PC-9 (cell line): ENCODE results near the gene THOC6. TPM values are rescaled to one million over a fixed set of nuclear protein-coding genes. Genes with fewer than 3 reads are reported as not detected.
"Not testable (repeated sequence)": the region's sequence is repeated elsewhere in the genome, so short reads cannot be mapped to it uniquely, and the experiment has no call there.

ENCODE experiments used
- BruUV-seq: library from RNA; stranded (reverse); fragments of 400-500 nt; replicated peaks from 2 replicates; lab custom pipeline; 2021; lab: Mats Ljungman, UMichigan
- CTCF ChIA-PET: fragments of 300-600 bp; sonication (Branson Sonifier 250); formaldehyde crosslinking; loops from one replicate; lab custom pipeline; 2022; ENCODE audit warnings: antibody characterized with exemption; lab: Charles Lee
- POLR2A ChIA-PET: fragments of 300-600 bp; sonication (Branson Sonifier 250); formaldehyde crosslinking; loops from one replicate; lab custom pipeline; 2022; ENCODE audit warnings: antibody characterized with exemption; ENCODE audit not compliant: unreplicated experiment; lab: Charles Lee
- DNase-seq, 2 experiments: peaks; one replicate each; pipeline versions ENCODE4 v3.0.0 to v3.0.0-alpha.2; 2015 to 2022; ENCODE audit warnings: mixed read lengths in 1 of 2
- H2AFZ ChIP-seq: fragments of 200-600 bp; sonication (generic); 2 replicates; pipeline ENCODE4 v1.8.1; 2017; ENCODE audit warnings: antibody characterized with exemption
- H3F3A ChIP-seq: fragments of 200-600 bp; sonication (generic); 2 replicates; pipeline ENCODE4 v1.8.1; 2017; ENCODE audit warnings: antibody characterized with exemption, mild to moderate bottlenecking, low read depth; ENCODE audit not compliant: insufficient read depth
- H3K27ac ChIP-seq: fragments of 200-600 bp; sonication (generic); 2 replicates; pipeline ENCODE4 v1.6.1; 2016; ENCODE audit warnings: mixed run types
- H3K27me3 ChIP-seq: fragments of 200-600 bp; sonication (generic); 2 replicates; pipeline ENCODE4 v1.6.1; 2016; ENCODE audit warnings: low read depth, mixed run types; ENCODE audit not compliant: insufficient read depth
- H3K36me3 ChIP-seq: fragments of 200-600 bp; sonication (generic); 2 replicates; pipeline ENCODE4 v1.6.1; 2016; ENCODE audit warnings: low read depth, mixed run types
- H3K4me1 ChIP-seq: fragments of 200-600 bp; sonication (generic); replicated peaks from 2 replicates; pipeline ENCODE4 v1.6.1; 2016; ENCODE audit warnings: mixed run types; ENCODE audit not compliant: insufficient read depth
- H3K4me2 ChIP-seq: fragments of 200-600 bp; sonication (generic); 2 replicates; pipeline ENCODE4 v1.6.1; 2017; ENCODE audit warnings: mixed run types
- H3K4me3 ChIP-seq: fragments of 200-600 bp; sonication (generic); 2 replicates; pipeline ENCODE4 v1.6.1; 2016; ENCODE audit warnings: mixed run types
- H3K79me2 ChIP-seq: fragments of 200-600 bp; sonication (generic); 2 replicates; pipeline ENCODE4 v1.6.1; 2017; ENCODE audit warnings: low read depth, mixed run types
- H3K9me2 ChIP-seq: fragments of 200-600 bp; sonication (generic); 2 replicates; pipeline ENCODE4 v1.8.1; 2017; ENCODE audit warnings: mild to moderate bottlenecking; ENCODE audit not compliant: insufficient read depth
- H3K9me3 ChIP-seq: fragments of 200-600 bp; sonication (generic); 2 replicates; pipeline ENCODE4 v1.8.1; 2016; ENCODE audit warnings: low read depth; ENCODE audit not compliant: insufficient read depth
- H4K20me1 ChIP-seq: fragments of 200-600 bp; sonication (generic); 2 replicates; pipeline ENCODE4 v1.8.1; 2017; ENCODE audit not compliant: insufficient read depth
- EZH2 ChIP-seq: fragments of 200-600 bp; sonication (generic); IDR thresholded peaks from 2 replicates; pipeline ENCODE4 v1.8.0; 2017; ENCODE audit warnings: antibody characterized with exemption, low read depth
- intact Hi-C: fragments of 100-400 bp; cut with micrococcal nuclease; formaldehyde crosslinking; loops from one replicate; pipeline ENCODE4 v1.10.0; 2022; ENCODE audit not compliant: unreplicated experiment
- total RNA-seq: library from RNA; stranded (reverse); gene quantifications from 2 replicates; pipeline ENCODE4 v1.2.3, GENCODE V29; 2021
- TF ChIP-seq, protein P1 (sequence below): fragments of 200-600 bp; sonication (generic); conservative IDR thresholded peaks from 2 replicates; pipeline ENCODE4 v1.6.1; 2017; ENCODE audit warnings: mixed run types, antibody characterized with exemption, mild to moderate bottlenecking, moderate library complexity

Gene THOC6
- total RNA-seq, 1 experiment from 2014 or later, result 69.9 TPM

DNA sequence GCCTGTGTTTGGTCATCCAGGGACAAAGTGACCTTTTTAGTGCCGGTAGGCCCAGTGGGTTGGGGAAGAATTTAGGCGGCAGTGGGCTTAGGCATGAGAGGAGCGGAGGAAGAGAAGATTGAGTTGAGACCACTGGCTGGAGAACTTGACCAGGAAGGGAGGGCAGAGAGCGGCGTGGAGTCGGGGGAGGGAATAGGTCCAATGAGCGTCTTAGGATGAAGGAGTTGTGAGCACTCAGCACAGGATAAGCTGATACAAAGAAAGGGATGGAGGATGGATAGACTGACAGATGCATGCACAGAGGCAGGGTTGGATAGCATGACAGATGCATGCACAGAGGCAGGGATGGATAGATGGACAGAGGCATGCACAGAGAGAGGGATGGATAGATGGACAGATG is 49.6 kb downstream of the THOC6 start:
- BruUV-seq, result no TSS peak
- Histone ChIP-seq H3F3A (0 out of 2 replicates have a peak, but pooled peaks cover 6% of the 10 kb centered on the region), H3K9me2 (no peaks in the 10 kb centered on the region), H3K27me3 (no peaks in the 10 kb centered on the region; the same call in 1 of the 2 replicates), H3K27ac (no peak overlapping the region), H4K20me1 (no peaks in the 10 kb centered on the region), H3K79me2 (no peaks in the 10 kb centered on the region), H3K9me3 (no peaks in the 10 kb centered on the region), H3K4me2 (no peak overlapping the region), H3K4me1 (peaks cover 12% of the 10 kb centered on the region), H3K4me3 (no peak overlapping the region), H3K36me3 (no peaks in the 10 kb centered on the region), H2AFZ (no peak overlapping the region)
- TF ChIP-seq EZH2, result no peak
- TF ChIP-seq, protein P1, sequence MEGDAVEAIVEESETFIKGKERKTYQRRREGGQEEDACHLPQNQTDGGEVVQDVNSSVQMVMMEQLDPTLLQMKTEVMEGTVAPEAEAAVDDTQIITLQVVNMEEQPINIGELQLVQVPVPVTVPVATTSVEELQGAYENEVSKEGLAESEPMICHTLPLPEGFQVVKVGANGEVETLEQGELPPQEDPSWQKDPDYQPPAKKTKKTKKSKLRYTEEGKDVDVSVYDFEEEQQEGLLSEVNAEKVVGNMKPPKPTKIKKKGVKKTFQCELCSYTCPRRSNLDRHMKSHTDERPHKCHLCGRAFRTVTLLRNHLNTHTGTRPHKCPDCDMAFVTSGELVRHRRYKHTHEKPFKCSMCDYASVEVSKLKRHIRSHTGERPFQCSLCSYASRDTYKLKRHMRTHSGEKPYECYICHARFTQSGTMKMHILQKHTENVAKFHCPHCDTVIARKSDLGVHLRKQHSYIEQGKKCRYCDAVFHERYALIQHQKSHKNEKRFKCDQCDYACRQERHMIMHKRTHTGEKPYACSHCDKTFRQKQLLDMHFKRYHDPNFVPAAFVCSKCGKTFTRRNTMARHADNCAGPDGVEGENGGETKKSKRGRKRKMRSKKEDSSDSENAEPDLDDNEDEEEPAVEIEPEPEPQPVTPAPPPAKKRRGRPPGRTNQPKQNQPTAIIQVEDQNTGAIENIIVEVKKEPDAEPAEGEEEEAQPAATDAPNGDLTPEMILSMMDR, result no peak
- intact Hi-C loops, result no loop called here
- no peak for DNase-seq
- ChIA-PET POLR2A (no interaction called here), CTCF (no interaction called here)

DNA sequence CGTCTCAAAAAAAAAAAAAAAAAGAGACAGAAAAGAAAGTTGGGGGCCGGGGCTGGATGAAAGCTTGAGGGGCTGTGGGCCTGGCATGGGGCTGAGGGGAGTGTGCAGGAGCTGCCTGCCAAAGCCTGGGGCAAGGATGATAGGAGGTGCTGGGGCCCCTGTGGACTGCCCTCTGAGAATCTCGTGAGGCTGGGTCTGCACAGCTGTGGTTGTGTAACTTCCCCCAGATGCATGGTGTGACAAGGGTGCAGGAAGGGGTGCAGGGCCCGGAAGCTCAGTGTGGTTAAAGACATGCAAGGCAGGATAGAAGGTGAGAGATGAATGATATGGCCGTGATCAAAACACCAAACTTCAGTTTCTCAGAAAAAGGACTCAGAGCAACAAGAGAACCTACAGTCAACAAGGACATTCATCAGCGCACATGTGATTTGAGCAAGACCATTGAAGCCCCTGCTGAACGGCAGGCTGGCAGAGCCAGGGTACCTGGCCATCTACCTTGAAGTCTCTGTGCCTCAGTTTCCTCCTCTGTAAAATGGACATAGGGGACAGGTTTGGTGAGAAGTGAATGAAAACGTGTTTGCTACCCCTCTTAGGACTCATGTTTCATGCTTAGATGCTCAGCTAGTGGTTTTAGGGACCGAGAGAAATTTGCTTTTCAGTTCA is 51.2 kb downstream of the THOC6 start:
- DNase-seq, result no peak
- no TSS peak for BruUV-seq
- H3K9me2 ChIP-seq, result no peaks in the 10 kb centered on the region
- TF ChIP-seq, protein P1, result no peak
- TF ChIP-seq EZH2, result no peak
- ChIA-PET CTCF (no interaction called here), POLR2A (no interaction called here)
- no peaks in the 10 kb centered on the region for H3K36me3 ChIP-seq
- H3F3A ChIP-seq, result 0 out of 2 replicates have a peak, but pooled peaks cover 6% of the 10 kb centered on the region
- H3K27me3 ChIP-seq, result peaks cover 10% of the 10 kb centered on the region
- H3K4me3 ChIP-seq, result no peak overlapping the region
- no peaks in the 10 kb centered on the region for H3K9me3 ChIP-seq
- no peak overlapping the region for H3K27ac ChIP-seq
- peaks cover 15% of the 10 kb centered on the region for H3K4me1 ChIP-seq
- no peak overlapping the region for H2AFZ ChIP-seq
- H4K20me1 ChIP-seq, result no peaks in the 10 kb centered on the region
- no peaks in the 10 kb centered on the region for H3K79me2 ChIP-seq
- intact Hi-C loops, result no loop called here
- no peak overlapping the region for H3K4me2 ChIP-seq

DNA sequence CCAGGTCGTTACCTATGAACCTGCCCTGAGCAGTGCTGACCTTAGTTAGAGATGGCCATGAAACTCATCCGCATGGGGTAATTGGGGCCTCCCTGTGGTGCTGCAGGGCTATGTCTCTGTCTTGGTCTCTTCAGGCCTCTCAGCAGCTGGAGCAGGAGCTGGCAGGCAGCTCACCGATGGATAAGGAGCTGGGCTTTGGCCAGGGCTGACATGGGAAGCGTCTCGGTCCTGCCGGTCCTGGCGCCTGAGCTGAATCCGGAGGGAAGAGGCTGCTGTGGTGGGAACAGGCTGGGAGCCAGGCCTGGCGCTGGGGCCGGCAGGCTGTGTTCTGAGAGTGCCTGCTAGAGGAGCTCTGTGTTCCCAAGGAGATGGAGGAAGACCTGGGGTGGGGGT is 51.7 kb downstream of the THOC6 start:
- ChIA-PET CTCF (no interaction called here), POLR2A (no interaction called here)
- no peak overlapping the region for H3K4me3 ChIP-seq
- no peak for DNase-seq
- TF ChIP-seq, protein P1, result no peak
- TF ChIP-seq EZH2, result no peak
- no peaks in the 10 kb centered on the region for H3K79me2 ChIP-seq
- no peaks in the 10 kb centered on the region for H3K9me3 ChIP-seq
- H3K4me1 ChIP-seq, result peaks cover 15% of the 10 kb centered on the region
- H3K4me2 ChIP-seq, result no peak overlapping the region
- no peak overlapping the region for H3K27ac ChIP-seq
- peaks cover 15% of the 10 kb centered on the region for H3K27me3 ChIP-seq
- no peaks in the 10 kb centered on the region for H3K36me3 ChIP-seq
- H3K9me2 ChIP-seq, result no peaks in the 10 kb centered on the region
- BruUV-seq, result no TSS peak
- no peaks in the 10 kb centered on the region for H4K20me1 ChIP-seq
- H3F3A ChIP-seq, result 0 out of 2 replicates have a peak, but pooled peaks cover 6% of the 10 kb centered on the region
- H2AFZ ChIP-seq, result no peak overlapping the region
- intact Hi-C loops, result no loop called here

DNA sequence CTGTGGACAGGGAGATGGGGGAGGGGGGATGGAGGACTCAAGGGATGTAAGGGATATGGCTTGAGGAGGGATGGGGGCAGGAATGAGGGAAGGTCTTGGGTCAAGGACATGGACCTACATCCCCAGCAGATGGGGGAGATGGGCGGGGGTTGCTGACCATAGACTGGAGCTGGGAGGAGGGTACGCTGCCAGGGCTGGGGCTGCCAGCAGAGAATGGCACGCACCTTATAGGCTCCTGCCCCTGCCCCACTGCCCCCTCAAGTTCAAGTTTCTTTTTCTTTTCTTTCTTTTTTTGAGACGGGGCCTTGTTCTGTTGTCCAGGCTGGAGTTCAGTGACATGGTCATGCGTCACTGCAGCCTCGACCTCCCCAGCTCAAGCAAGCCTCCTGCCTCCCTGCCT is 52.1 kb downstream of the THOC6 start:
- H3K4me3 ChIP-seq, H3K79me2 ChIP-seq, H4K20me1 ChIP-seq, H3K4me2 ChIP-seq, H3F3A ChIP-seq, H2AFZ ChIP-seq, H3K27ac ChIP-seq, POLR2A ChIA-PET, H3K9me2 ChIP-seq, H3K36me3 ChIP-seq, intact Hi-C loops, H3K9me3 ChIP-seq, BruUV-seq, DNase-seq: not testable (repeated sequence)
- Histone ChIP-seq H3K27me3 (peaks cover 19% of the 10 kb centered on the region), H3K4me1 (peaks cover 15% of the 10 kb centered on the region)
- CTCF ChIA-PET, result interaction anchor here (0.6 kb wide), 1 partner anchor 123 kb away, joined by 6 read pairs; no protein-coding TSS in a partner anchor
